H1 (cell line): ENCODE measurements around the gene POU2F1. TPM values are rescaled to one million over a fixed set of nuclear protein-coding genes. Genes with fewer than 3 reads are reported as not detected.

Source experiments
- CTCF ChIA-PET: fragments of 300-600 bp; sonication (Branson Sonifier 250); formaldehyde crosslinking; loops from one replicate; lab custom pipeline; 2021; ENCODE audit not compliant: partially characterized antibody; lab: Charles Lee
- POLR2A ChIA-PET: fragments of 300-600 bp; sonication (Branson Sonifier 250); formaldehyde crosslinking; loops from one replicate; lab custom pipeline; 2021; ENCODE audit warnings: inconsistent platforms; ENCODE audit not compliant: partially characterized antibody; lab: Charles Lee
- DNase-seq, 2 experiments: peaks; one replicate each; pipeline versions ENCODE4 v3.0.0 to v3.0.0-alpha.2; 2010 to 2022; ENCODE audit warnings: low spot score in 2 of 2, low read depth in 1 of 2, mixed read lengths in 1 of 2
- FAIRE-seq: peaks from 2 replicates; lab custom pipeline; 2011; peaks lifted over from hg19 to GRCh38; lab: Jason Lieb, UNC
- H2AFZ ChIP-seq: 2 replicates; pipeline ENCODE4 v1.8.1; 2012; ENCODE audit warnings: low read length, inconsistent platforms
- H2AK5ac ChIP-seq: 2 replicates; pipeline ENCODE4 v1.6.1; 2013; ENCODE audit warnings: low read depth, low read length
- H2BK120ac ChIP-seq: replicated peaks from 2 replicates; pipeline ENCODE3; 2013; ENCODE audit warnings: low read depth, low read length, inconsistent platforms
- H2BK12ac ChIP-seq: 2 replicates; pipeline ENCODE4 v1.6.1; 2013; ENCODE audit warnings: low read depth, low read length
- H2BK15ac ChIP-seq: 2 replicates; pipeline ENCODE4 v1.6.1; 2013; ENCODE audit warnings: low read length
- H2BK20ac ChIP-seq: 2 replicates; pipeline ENCODE4 v1.6.1; 2013; ENCODE audit warnings: low read length
- H2BK5ac ChIP-seq: 2 replicates; pipeline ENCODE4 v1.6.1; 2013; ENCODE audit warnings: low read depth, low read length
- H3K14ac ChIP-seq: 2 replicates; pipeline ENCODE4 v1.6.1; 2013; ENCODE audit warnings: inconsistent platforms; ENCODE audit not compliant: insufficient read length
- H3K18ac ChIP-seq: 2 replicates; pipeline ENCODE4 v1.6.1; 2013; ENCODE audit warnings: low read length; ENCODE audit errors: extremely low read depth
- H3K23ac ChIP-seq: 2 replicates; pipeline ENCODE4 v1.6.1; 2013; ENCODE audit warnings: inconsistent platforms; ENCODE audit not compliant: insufficient read length
- H3K23me2 ChIP-seq: 2 replicates; pipeline ENCODE4 v1.6.1; 2013; ENCODE audit warnings: low read depth, low read length
- H3K27ac ChIP-seq: 2 replicates; pipeline ENCODE4 v1.6.1; 2011; ENCODE audit warnings: low read depth, low read length, inconsistent platforms
- H3K27me3 ChIP-seq, 4 experiments: replicated peaks in 1 of 4; 1 replicate in 1 of 4; 2 replicates in 3 of 4; pipeline versions ENCODE4 v1.6.1 to v1.8.1; 2011 to 2013; ENCODE audit warnings: low read length in 3 of 4, mild to moderate bottlenecking in 3 of 4, inconsistent platforms in 2 of 4, mixed read lengths in 2 of 4, moderate library complexity in 1 of 4; ENCODE audit not compliant: control insufficient read depth in 3 of 4, insufficient read depth in 3 of 4; ENCODE audit errors: extremely low read depth in 1 of 4
- H3K36me3 ChIP-seq, 4 experiments: 2 replicates each; pipeline versions ENCODE4 v1.6.1 to v1.8.1; 2011 to 2013; ENCODE audit warnings: mild to moderate bottlenecking in 4 of 4, low read length in 3 of 4, moderate library complexity in 2 of 4, control low read depth in 1 of 4, inconsistent platforms in 1 of 4; ENCODE audit not compliant: insufficient read depth in 4 of 4, control insufficient read depth in 2 of 4
- H3K4ac ChIP-seq: replicated peaks from 2 replicates; pipeline ENCODE3; 2013; ENCODE audit warnings: low read length, low read depth, mixed read lengths, inconsistent platforms; ENCODE audit not compliant: insufficient read length
- H3K4me1 ChIP-seq, 4 experiments: replicated peaks in 1 of 4; 1 replicate in 1 of 4; 2 replicates in 3 of 4; pipeline versions ENCODE4 v1.6.1 to v1.8.1; 2011 to 2013; ENCODE audit warnings: low read length in 3 of 4, inconsistent platforms in 2 of 4, mixed read lengths in 1 of 4; ENCODE audit not compliant: insufficient read depth in 4 of 4, control insufficient read depth in 3 of 4
- H3K4me2 ChIP-seq, 2 experiments: 2 replicates each; pipeline versions ENCODE4 v1.6.1 to v1.8.1; 2011 to 2013; ENCODE audit warnings: low read depth in 2 of 2, low read length in 2 of 2, control low read depth in 1 of 2, inconsistent platforms in 1 of 2, mild to moderate bottlenecking in 1 of 2; ENCODE audit not compliant: insufficient read depth in 1 of 2
- H3K4me3 ChIP-seq, 4 experiments: fragments of 200-600, 300-600 bp in 1 of 4; sonication (generic), shearing (Covaris generic), sonication (Bioruptor Twin) in 1 of 4; 2 replicates each; pipeline versions ENCODE4 v1.5.1 to v1.8.1; 2011 to 2016; ENCODE audit warnings: low read length in 4 of 4, low read depth in 3 of 4, control low read depth in 2 of 4, inconsistent platforms in 2 of 4, mild to moderate bottlenecking in 2 of 4, mixed read lengths in 1 of 4, moderate library complexity in 1 of 4; ENCODE audit not compliant: insufficient read depth in 2 of 4; ENCODE audit errors: extremely low read depth in 1 of 4
- H3K56ac ChIP-seq: replicated peaks from 2 replicates; pipeline ENCODE3; 2013; ENCODE audit warnings: low read depth, mild to moderate bottlenecking, mixed read lengths, low read length, inconsistent platforms; ENCODE audit not compliant: insufficient read length
- H3K79me1 ChIP-seq: 2 replicates; pipeline ENCODE4 v1.6.1; 2013; ENCODE audit warnings: low read depth, low read length, control low read depth
- H3K79me2 ChIP-seq, 2 experiments: 2 replicates each; pipeline versions ENCODE4 v1.6.1 to v1.8.1; 2012 to 2013; ENCODE audit warnings: low read length in 2 of 2, mild to moderate bottlenecking in 2 of 2, inconsistent platforms in 1 of 2; ENCODE audit not compliant: insufficient read depth in 2 of 2, control insufficient read depth in 1 of 2
- H3K9ac ChIP-seq, 4 experiments: replicated peaks in 1 of 4; 1 replicate in 1 of 4; 2 replicates in 3 of 4; pipeline versions ENCODE4 v1.6.1 to v1.8.1; 2011 to 2013; ENCODE audit warnings: low read depth in 3 of 4, low read length in 3 of 4, control low read depth in 2 of 4, mild to moderate bottlenecking in 2 of 4, moderate library complexity in 2 of 4, inconsistent platforms in 1 of 4; ENCODE audit errors: extremely low read depth in 1 of 4
- H3K9me3 ChIP-seq, 2 experiments: 2 replicates each; pipeline versions ENCODE4 v1.6.1 to v1.8.1; 2012 to 2013; ENCODE audit warnings: mild to moderate bottlenecking in 2 of 2, moderate library complexity in 2 of 2, control low read depth in 1 of 2, inconsistent platforms in 1 of 2, low read depth in 1 of 2, low read length in 1 of 2, mixed read lengths in 1 of 2; ENCODE audit not compliant: insufficient read depth in 2 of 2
- H4K20me1 ChIP-seq, 2 experiments: replicated peaks in 1 of 2; 2 replicates each; pipeline versions ENCODE3 to v1.8.1; 2011 to 2013; ENCODE audit warnings: inconsistent platforms in 2 of 2, low read length in 2 of 2, mild to moderate bottlenecking in 1 of 2; ENCODE audit not compliant: insufficient read depth in 2 of 2, control insufficient read depth in 1 of 2
- H4K5ac ChIP-seq: 2 replicates; pipeline ENCODE4 v1.6.1; 2013; ENCODE audit warnings: low read length, low read depth, mixed read lengths, inconsistent platforms; ENCODE audit not compliant: insufficient read length
- H4K8ac ChIP-seq: 2 replicates; pipeline ENCODE4 v1.8.0; 2013; ENCODE audit warnings: mild to moderate bottlenecking, moderate library complexity, low read length, inconsistent platforms; ENCODE audit not compliant: insufficient read depth; ENCODE audit errors: extremely low read depth
- H4K91ac ChIP-seq: replicated peaks from 2 replicates; pipeline ENCODE3; 2013; ENCODE audit warnings: low read length, mixed read lengths, inconsistent platforms; ENCODE audit not compliant: insufficient read length
- ATF2 ChIP-seq: IDR thresholded peaks from 2 replicates; pipeline ENCODE4 v1.6.1; 2012; ENCODE audit warnings: low read length, inconsistent platforms
- ATF3 ChIP-seq: IDR thresholded peaks from 2 replicates; pipeline ENCODE4 v1.6.1; 2011; ENCODE audit warnings: low read depth, mild to moderate bottlenecking, low read length; ENCODE audit not compliant: insufficient read depth
- BCL11A ChIP-seq, 2 experiments: IDR thresholded peaks; one replicate each; pipeline ENCODE4 v1.6.1; 2011; ENCODE audit warnings: low read depth in 2 of 2, low read length in 2 of 2, mild to moderate bottlenecking in 2 of 2
- CHD2 ChIP-seq: IDR thresholded peaks from 2 replicates; pipeline ENCODE4 v1.6.1; 2012; ENCODE audit warnings: low read length, improper control_type of control experiment
- MAFK ChIP-seq: IDR thresholded peaks from 2 replicates; pipeline ENCODE4 v1.6.1; 2012; ENCODE audit warnings: low read depth, mild to moderate bottlenecking, improper control_type of control experiment, low read length
- POLR2AphosphoS5 ChIP-seq: IDR thresholded peaks from 2 replicates; pipeline ENCODE4 v1.6.1; 2011; ENCODE audit warnings: low read depth, low read length
- SIX5 ChIP-seq: IDR thresholded peaks from 2 replicates; pipeline ENCODE4 v1.6.1; 2011; ENCODE audit warnings: mild to moderate bottlenecking, low read depth, low read length
- SP2 ChIP-seq: IDR thresholded peaks from 2 replicates; pipeline ENCODE4 v1.6.1; 2012; ENCODE audit warnings: mild to moderate bottlenecking, low read length, inconsistent platforms
- TCF12 ChIP-seq: IDR thresholded peaks from 2 replicates; pipeline ENCODE4 v1.6.1; 2011; ENCODE audit warnings: low read depth, mild to moderate bottlenecking, low read length
- YY1 ChIP-seq: IDR thresholded peaks from 2 replicates; pipeline ENCODE4 v1.6.1; 2011; ENCODE audit warnings: low read depth, mild to moderate bottlenecking, low read length
- WGBS, 2 experiments: shearing (Covaris generic) in 1 of 2; methylation state at CpG; one replicate each; pipeline versions ENCODE4 v1.1.6 to v1.1.7; 2013 to 2015; ENCODE audit warnings: low lambda C conversion rate in 2 of 2, mixed read lengths in 2 of 2, inconsistent platforms in 1 of 2, low coverage in 1 of 2, missing lambda C conversion rate in 1 of 2; ENCODE audit not compliant: insufficient replicate concordance in 2 of 2, insufficient coverage in 1 of 2, insufficient read length in 1 of 2; ENCODE audit errors: extremely low coverage in 1 of 2, missing lambda C conversion rate in 1 of 2; 5-methylcytosine and 5-hydroxymethylcytosine counted together
- polyA plus RNA-seq, 7 experiments: library from polyadenylated mRNA; depleted of rRNA in 3 of 7; stranded (reverse) in 5 of 7; unstranded in 2 of 7; fragments of >200 nt in 5 of 7; fragments of 200-250 nt in 2 of 7; gene quantifications; 1 replicate in 5 of 7; 2 replicates in 1 of 7; 4 replicates in 1 of 7; pipeline versions ENCODE4 v1.2.1 to v1.2.3, GENCODE V29; 2011 to 2013; ENCODE audit warnings: missing spikeins in 2 of 7, mixed read lengths in 2 of 7
- total RNA-seq: library from RNA; stranded (reverse); fragmentation: NEBNext Ultra II Directional; extraction: Animal tissue kit (Norgen Biotek cat#: 25700); gene quantifications from 2 replicates; pipeline ENCODE4 v1.2.1, GENCODE V29; 2021

Gene POU2F1
- total and polyA plus RNA-seq, 2 of the 8 experiments (the other 6 are each of a cell fraction or from before 2014, with no cell fraction given): 37.0 to 57.2 TPM

GRCh38 chr1:167467752-167468151, 247.1 kb downstream of the POU2F1 start:
- Histone ChIP-seq H3K4me3 (no peak overlapping the region), H4K20me1 (no peaks in the 10 kb centered on the region), H2AK5ac (no peak overlapping the region), H3K9ac (no peak overlapping the region), H2AFZ (no peak overlapping the region), H3K23me2 (no peaks in the 10 kb centered on the region), H3K4me2 (peak overlapping the region; percentile 55 to 56), H4K8ac (0 out of 2 replicates have a peak overlapping the region, but pooled peaks have one; percentile 9), H3K18ac (no peak overlapping the region), H3K79me1 (no peaks in the 10 kb centered on the region), H4K5ac (peak overlapping the region; percentile 44), H3K23ac (no peak overlapping the region), H3K56ac (no peak overlapping the region), H3K4ac (no peak overlapping the region), H2BK120ac (no peak overlapping the region), H3K27ac (no peak overlapping the region), H3K14ac (no peak overlapping the region), H3K4me1 (peaks cover 1 to 11% (median 7%) of the 10 kb centered on the region in 4 experiments; a peak in 5 of 7 replicates), H3K36me3 (no peaks in the 10 kb centered on the region), H3K27me3 (no peaks in the 10 kb centered on the region), H2BK5ac (no peak overlapping the region), H3K79me2 (no peaks in the 10 kb centered on the region), H2BK15ac (no peak overlapping the region), H2BK12ac (no peak overlapping the region), H2BK20ac (no peak overlapping the region), H4K91ac (no peak overlapping the region), H3K9me3 (no peaks in the 10 kb centered on the region)
- WGBS, 2 experiments: 77% methylated on average over 9 of the region's 9 CpGs; no CpG with 5 or more reads in 1 of the 2 experiments
- FAIRE-seq: no peak
- ChIA-PET CTCF (interaction anchor here (0.5 to 7.9 kb wide), 9 partner anchors 13 to 444 kb away, joined by 3 to 54 read pairs (median 3); partner anchors contain the start of gene POU2F1), POLR2A (no interaction called here)
- no peak for DNase-seq
- no peak for TF ChIP-seq SIX5
- no peak for TF ChIP-seq TCF12
- no peak for TF ChIP-seq POLR2AphosphoS5
- TF ChIP-seq SP2: no peak
- TF ChIP-seq YY1: no peak
- TF ChIP-seq BCL11A (IDR thresholded peaks at IDR 0.05; ENCODE audit: low read depth in 2 of 2, low read length in 2 of 2): no peak
- no peak for TF ChIP-seq ATF3
- no peak for TF ChIP-seq CHD2
- TF ChIP-seq MAFK: no peak
- TF ChIP-seq ATF2: no peak
